Upper lobe of right lung (tissue), 1 donor: Measurements from ENCODE around the gene SLC37A4. TPM values are rescaled to one million over a fixed set of nuclear protein-coding genes. Genes with fewer than 3 reads are reported as not detected.
"Not testable (repeated sequence)": the region's sequence is repeated elsewhere in the genome, so short reads cannot be mapped to it uniquely, and the experiment has no call there.

Experiments used
- ATAC-seq: fragments of 200-7000 bp; cut with Tn5 transposase; one replicate; pipeline ENCODE4 v1.9.1; 2020; ENCODE audit warnings: mild to moderate bottlenecking, moderate library complexity
- DNase-seq: peaks from one replicate; pipeline ENCODE4 v3.0.0-alpha.2; 2020
- H3K27ac ChIP-seq: fragments of 200-600 bp; one replicate; pipeline ENCODE4 v1.8.0; 2022
- H3K27me3 ChIP-seq: fragments of 200-600 bp; one replicate; pipeline ENCODE4 v1.8.0; 2022; ENCODE audit warnings: mild to moderate bottlenecking
- H3K36me3 ChIP-seq: fragments of 200-600 bp; one replicate; pipeline ENCODE4 v1.8.0; 2022
- H3K4me1 ChIP-seq: fragments of 200-600 bp; one replicate; pipeline ENCODE4 v1.8.0; 2022
- H3K4me3 ChIP-seq: fragments of 200-600 bp; one replicate; pipeline ENCODE4 v1.8.0; 2022; ENCODE audit warnings: mild to moderate bottlenecking
- H3K9me3 ChIP-seq: fragments of 200-600 bp; one replicate; pipeline ENCODE4 v1.8.0; 2022
- CTCF ChIP-seq: fragments of 200-600 bp; IDR thresholded peaks from one replicate; pipeline ENCODE4 v1.8.0; 2022; ENCODE audit warnings: antibody characterized with exemption
- intact Hi-C: fragments of 100-400 bp; cut with DNase I; formaldehyde crosslinking; loops from one replicate; pipeline ENCODE4 v1.11.0; 2022
- total RNA-seq: library from RNA; stranded (reverse); fragmentation: NEBNext Ultra II Directional; extraction: Animal tissue kit (Norgen Biotek cat#: 25700); gene quantifications from one replicate; pipeline ENCODE4 v1.2.1, GENCODE V29; 2021
- donor health status: DM: no; HTN: yes; CAD: no; lungs with severe emphysema.

The SLC37A4 gene
- total RNA-seq, 1 donor from 2014 or later, result 19.3 TPM

DNA sequence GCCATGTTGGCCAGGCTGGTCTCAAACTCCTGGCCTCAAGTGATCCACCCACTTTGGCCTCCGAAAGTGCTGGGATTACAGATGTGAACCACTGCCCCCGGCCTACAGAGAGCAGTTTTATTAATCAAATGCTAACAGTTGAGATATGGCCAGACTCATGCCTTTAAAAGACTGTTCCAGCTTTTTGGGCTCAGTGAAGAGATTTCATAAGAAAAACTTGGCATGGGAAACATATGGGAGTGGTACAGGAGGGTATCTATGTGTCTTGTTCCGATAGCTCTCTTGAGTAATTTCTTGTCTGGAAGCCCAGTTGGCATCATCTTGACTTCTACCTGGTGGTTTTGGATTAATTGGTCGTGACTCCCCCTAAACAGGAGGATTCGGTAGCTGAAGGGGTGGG, 8.2 kb upstream of the SLC37A4 start:
- no peak overlapping the region for H3K4me3 ChIP-seq
- DNase-seq (no peak), ATAC-seq (no peak)
- intact Hi-C loops, result no loop called here
- H3K4me1 ChIP-seq, result no peaks in the 10 kb centered on the region
- H3K9me3 ChIP-seq, result no peaks in the 10 kb centered on the region
- no peaks in the 10 kb centered on the region for H3K27me3 ChIP-seq
- H3K27ac ChIP-seq, result no peak overlapping the region
- TF ChIP-seq CTCF, result no peak
- H3K36me3 ChIP-seq, result no peaks in the 10 kb centered on the region

- Histone ChIP-seq H3K36me3 (no peaks in the 10 kb centered on the region), H3K4me3 (no peak overlapping the region), H3K9me3 (no peaks in the 10 kb centered on the region), H3K4me1 (peaks cover 6% of the 10 kb centered on the region), H3K27me3 (no peaks in the 10 kb centered on the region), H3K27ac (no peak overlapping the region)
- ATAC-seq (no peak), DNase-seq (no peak)
- intact Hi-C loops, result no loop called here
- no peak for TF ChIP-seq CTCF
Measured at GRCh38 chr11:119034813-119035212, 4.1 kb upstream of the SLC37A4 start.

DNA sequence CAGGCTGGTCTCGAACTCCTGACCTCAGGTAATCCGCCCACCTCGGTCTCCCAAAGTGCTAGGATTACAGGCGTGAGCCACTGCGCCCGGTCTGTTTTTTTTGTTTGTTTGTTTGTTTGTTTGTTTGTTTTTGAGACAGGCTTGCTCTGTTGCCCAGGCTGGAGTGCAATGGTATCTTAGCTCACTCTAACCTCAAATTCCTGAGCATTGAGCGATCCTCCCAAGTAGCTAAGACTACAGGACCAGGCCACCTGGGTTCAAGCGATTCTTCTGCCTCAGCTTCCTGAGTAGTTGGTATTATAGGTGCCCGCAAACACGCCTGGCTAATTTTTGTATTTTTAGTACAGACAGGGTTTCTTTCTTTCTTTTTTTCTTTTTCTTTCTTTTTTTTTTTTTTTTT, 2.7 kb upstream of the SLC37A4 start:
- H3K36me3 ChIP-seq, H3K4me3 ChIP-seq, intact Hi-C loops, ATAC-seq, H3K27ac ChIP-seq, H3K27me3 ChIP-seq, DNase-seq, H3K9me3 ChIP-seq: not testable (repeated sequence)
- peaks cover 18% of the 10 kb centered on the region for H3K4me1 ChIP-seq

DNA sequence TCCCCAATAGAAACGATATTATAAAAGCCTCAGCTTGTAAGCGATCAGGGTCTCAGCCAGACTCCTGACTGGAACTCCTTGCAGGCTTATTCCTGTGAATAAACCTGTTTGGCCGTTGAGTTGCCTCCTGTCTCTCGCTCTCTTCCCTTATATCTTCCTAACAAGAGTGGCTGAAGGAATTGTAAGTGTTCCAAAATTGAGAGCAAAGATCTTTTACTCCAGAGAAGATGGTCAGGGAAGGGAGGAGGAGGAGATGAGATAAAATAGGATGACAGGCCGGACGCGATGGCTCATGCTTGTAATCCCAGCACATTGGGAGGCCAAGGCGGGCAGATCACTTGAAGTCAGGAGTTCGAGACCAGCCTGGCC, 1.2 kb upstream of the SLC37A4 start:
- no peak for ATAC-seq
- no peak for TF ChIP-seq CTCF
- Histone ChIP-seq H3K27ac (no peak overlapping the region), H3K9me3 (no peaks in the 10 kb centered on the region), H3K27me3 (no peaks in the 10 kb centered on the region), H3K36me3 (no peaks in the 10 kb centered on the region), H3K4me3 (no peak overlapping the region), H3K4me1 (peaks cover 18% of the 10 kb centered on the region)
- intact Hi-C loops, result no loop called here
- DNase-seq, result no peak

- Histone ChIP-seq H3K4me3 (peak overlapping the region; percentile 71), H3K27me3 (no peaks in the 10 kb centered on the region), H3K36me3 (peaks cover 10% of the 10 kb centered on the region), H3K9me3 (no peaks in the 10 kb centered on the region), H3K27ac (peak overlapping the region; percentile 69), H3K4me1 (peaks cover 20% of the 10 kb centered on the region)
- DNase-seq (no peak), ATAC-seq (no peak)
- intact Hi-C loops, result no loop called here
- no peak for TF ChIP-seq CTCF
Measured at GRCh38 chr11:119030029-119030328, 698 bp downstream of the SLC37A4 start.

GRCh38 chr11:119029340-119030028, 1.2 kb downstream of the SLC37A4 start:
- Histone ChIP-seq H3K27ac (peak overlapping the region; percentile 69), H3K4me3 (peak overlapping the region; percentile 71), H3K27me3 (no peaks in the 10 kb centered on the region), H3K36me3 (peaks cover 15% of the 10 kb centered on the region), H3K9me3 (no peaks in the 10 kb centered on the region), H3K4me1 (peaks cover 23% of the 10 kb centered on the region)
- TF ChIP-seq CTCF, result no peak
- ATAC-seq, result peak; percentile 2
- no peak for DNase-seq
- intact Hi-C loops, result no loop called here
